Fibroblast of upper back skin (primary cell): ENCODE data around the gene PDE3B.
A peak's percentile ranks its signal among the peaks of the same experiment; 100 is the strongest.
"Not testable (repeated sequence)": the region's sequence is repeated elsewhere in the genome, so short reads cannot be mapped to it uniquely, and the experiment has no call there.

Experiments used
- DNase-seq: peaks from one replicate; pipeline ENCODE4 v3.0.0-alpha.2; 2013

The PDE3B gene

DNA sequence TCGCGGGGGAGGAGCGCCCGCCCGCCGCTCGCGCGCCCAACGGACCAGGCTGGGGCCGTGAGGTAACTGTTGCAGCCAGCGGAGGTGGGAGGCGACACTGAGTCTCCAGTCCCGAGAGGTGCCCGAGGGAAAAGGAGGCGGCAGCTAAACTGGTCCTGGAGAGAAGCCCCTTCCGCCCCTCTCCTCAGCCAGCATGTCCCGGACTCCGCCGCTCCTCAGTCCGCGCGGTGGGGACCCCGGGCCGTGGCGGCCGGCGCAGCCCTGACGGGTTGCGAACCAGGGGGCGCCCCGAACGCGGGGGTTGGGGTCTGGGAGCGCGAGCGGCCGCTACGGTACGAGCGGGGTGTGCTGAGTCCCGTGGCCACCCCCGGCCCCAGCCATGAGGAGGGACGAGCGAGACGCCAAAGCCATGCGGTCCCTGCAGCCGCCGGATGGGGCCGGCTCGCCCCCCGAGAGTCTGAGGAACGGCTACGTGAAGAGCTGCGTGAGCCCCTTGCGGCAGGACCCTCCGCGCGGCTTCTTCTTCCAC, at the start of gene PDE3B:
Gene PDE3B (plus strand): TSS at position 108 of the 529 bp plus-strand sequence. CDS start 272 bp downstream, at position 380.
- peak; percentile 23 for DNase-seq

DNA sequence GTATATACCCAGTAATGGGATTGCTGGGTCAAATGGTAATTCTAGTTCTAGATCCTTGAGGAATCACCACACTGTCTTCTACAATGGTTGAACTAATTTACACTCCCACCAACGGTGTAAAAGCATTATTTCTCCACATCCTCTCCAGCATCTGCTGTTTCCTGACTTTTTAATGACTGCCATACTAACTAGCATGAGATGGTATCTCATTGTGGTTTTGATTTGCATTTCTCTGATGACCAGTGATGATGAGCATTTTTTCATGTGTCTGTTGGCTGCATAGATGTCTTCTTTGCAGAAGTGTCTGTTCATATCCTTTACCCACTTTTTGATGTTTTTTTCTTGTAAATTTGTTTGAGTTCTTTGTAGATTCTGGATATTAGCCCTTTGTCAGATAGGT, 48.3 kb upstream of the PDE3B start:
- not testable (repeated sequence) for DNase-seq

DNA sequence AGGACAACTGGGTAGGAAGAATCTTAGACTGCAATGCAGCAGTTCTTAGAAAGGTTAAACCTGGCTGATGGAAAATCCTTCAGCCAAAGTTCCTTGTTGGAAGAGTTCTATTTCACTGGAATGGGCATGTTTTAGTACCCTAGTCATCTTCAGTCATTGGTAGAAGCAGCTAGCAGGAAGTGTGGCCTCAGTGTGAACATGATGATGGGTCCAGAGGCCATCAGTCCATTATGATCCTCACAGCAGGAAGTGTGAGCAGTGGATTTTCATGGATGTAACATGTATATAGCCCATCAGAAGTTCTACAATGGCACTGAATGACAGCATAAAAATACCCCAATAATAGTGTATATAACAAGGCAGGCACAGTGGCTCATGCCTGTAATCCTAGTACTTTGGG, 35.9 kb upstream of the PDE3B start:
- no peak for DNase-seq

DNA sequence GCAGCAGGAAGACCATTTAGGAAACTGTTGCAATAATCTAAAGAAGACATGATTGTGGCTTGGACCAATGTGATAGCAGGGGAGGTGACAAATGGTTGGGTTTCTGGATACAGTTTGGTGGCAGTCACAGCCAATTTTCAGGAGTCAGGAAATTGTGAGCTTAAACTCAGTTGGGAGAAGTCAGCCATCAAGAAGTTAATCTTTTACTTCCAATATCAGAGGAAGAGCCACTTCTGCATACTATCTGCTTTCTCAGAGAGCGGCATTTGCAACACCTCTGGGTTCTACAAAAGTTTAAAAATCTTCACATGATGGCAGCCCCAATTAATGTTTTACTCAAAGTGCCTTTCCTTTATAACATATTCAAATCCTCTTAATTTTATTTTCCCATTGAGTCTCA, 33.7 kb upstream of the PDE3B start:
- DNase-seq, result no peak

DNA sequence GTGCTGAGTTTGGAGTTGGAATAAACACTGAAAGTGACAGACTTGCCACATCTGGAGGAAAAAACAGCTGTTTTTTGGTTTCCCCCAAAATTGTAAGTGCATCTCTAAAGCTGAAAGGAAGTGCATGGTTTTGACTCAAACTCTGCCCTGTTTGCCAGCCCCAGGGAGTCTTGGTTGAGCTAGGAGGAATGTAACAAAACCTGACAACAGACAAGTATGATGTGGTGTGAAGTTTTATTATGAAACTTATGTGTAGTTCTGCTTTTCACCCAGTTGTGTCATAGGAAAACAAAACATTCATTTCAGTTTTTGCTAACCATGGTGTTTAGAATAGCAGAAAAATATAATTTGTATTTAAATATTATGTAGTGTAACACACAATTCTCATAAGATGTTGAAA, 31.7 kb upstream of the PDE3B start:
- DNase-seq, result no peak

DNA sequence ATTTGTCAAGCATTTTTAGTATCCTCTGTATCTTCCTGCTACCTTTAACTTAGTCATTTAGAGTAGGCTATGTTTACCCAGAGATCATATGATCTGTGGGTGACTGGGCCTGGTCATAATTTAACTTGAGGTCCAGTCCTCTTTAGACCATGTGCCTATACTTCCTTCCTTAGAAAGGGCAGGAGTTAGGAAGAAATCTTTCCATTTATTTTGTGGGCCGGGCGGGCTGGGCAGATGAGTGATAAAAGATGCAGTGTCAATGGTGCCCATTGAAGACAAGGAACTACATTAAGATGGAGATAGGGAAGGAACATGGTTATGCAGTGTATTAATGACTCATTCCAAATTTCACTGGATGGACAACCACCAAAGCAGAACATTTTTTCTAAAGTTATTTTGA, 30.9 kb upstream of the PDE3B start:
- DNase-seq, result no peak

DNA sequence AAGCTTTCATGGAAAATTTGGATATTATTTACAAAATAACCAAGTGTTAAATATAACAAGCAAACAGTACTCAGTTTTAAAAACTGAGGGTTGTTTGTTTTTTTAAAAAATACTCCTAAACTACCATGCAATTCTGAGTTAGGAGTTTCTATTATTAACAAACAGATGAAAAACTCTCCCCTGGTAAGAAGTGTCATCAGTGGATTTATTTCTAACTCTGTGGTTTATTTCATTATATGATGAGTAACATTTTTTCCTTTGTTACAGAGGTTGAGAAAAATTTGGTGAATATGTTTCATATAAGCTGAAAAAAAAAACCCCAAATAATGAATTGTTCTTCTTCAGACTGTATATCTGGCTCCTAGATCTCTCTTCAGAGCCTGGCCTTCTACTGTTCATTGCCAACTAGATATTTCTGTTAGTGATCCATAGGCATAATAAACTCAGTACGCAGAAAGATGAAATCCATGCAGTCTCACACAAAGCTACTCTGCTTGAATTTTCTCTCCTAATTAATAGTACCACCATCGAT, 29.4 kb upstream of the PDE3B start:
- no peak for DNase-seq

DNA sequence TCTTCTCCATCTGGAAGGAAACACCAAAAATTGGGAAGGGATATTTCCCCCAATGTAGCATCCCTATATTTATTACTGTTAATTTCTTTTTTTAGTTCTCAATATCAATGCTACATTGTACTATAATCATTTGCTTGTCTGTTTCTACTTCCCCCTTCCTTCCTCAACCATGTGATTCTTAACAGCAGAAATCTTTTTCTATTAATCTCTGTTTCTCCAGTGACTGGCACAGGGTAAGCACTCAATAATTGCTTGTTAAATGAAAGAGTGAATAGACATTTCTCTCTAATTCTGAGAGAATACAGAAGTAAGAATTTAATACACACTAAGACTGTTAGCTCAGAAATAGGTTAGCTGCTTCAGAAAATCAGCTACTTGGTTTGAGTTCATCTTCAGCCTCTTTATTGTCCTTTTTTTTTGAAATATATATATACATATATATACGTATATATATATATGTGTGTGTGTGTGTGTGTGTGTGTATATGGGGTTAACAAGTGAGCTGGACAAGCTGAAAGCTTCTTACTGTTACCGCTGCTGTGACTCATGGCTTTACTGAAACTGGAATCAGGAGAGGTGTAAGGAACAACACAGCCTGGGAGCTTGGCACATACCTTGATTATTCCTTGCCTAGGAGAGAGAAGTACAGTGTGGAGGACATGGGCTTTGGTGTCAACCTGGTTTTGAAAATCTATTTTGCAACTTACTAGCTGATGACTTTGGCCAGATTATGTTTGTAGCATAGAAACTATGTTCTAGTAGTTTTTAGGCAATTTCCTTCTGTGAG, 26.2 kb upstream of the PDE3B start:
- DNase-seq, result no peak

DNA sequence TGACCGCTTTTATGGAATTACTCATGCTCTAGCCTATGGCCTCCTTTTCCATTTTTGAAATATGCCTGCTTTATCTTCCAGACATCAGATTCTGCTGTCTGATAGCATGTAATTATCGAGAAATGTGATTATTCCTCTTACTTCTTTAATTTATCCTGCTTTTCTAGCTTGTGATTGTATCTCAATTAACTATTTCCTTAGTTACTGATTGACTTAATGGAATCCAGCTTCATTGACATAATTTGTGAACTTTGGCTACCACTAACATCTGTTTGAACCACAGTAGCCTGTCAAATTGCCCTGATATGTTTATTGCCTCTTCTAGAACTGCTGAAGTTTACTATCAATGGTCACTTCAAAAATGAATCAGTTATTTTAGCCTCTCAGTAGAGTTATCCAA, 25.5 kb upstream of the PDE3B start:
- DNase-seq, result no peak

DNA sequence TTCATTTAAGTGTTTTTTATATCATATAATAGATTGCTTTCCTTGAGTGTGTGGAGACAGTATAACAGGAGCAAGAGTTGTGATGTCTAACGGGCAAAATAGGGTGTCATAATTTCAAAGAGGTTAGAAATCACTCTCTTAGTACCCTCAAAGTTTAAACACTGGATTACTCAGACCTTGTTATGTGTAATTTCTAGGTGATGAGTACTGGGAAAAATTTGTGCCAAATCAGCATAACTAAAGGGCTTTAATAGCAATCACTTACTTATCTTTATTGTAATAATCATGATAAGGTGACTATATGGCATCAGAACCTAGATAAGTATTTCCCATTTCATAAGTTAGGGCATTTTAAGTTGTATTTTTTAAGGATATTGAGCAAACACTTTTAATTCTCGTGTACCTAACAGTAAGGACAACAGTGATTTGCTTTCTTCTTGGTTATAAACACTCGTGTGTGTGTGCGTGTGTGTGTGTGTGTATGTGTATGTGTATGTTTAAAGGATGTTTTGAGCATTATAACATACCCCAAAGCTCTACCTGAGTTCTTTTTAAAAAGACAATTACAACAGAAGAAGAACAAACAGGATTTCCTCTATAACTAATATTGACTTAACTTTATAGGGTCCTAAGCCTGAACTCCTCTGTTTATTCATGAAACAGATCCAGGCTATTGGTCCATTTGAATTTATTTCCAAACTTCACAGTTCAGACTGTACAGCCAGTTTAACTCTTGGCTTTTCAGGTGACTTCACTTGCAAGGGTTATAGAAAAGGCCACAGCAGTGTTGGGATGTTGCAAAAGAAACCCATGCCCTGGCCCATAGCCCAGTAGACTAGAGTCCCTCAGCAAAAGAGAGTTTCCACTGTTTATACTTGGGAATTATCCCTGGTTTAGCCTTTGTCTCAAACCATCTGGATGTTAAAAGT, 23.7 kb upstream of the PDE3B start:
- DNase-seq, result no peak

DNA sequence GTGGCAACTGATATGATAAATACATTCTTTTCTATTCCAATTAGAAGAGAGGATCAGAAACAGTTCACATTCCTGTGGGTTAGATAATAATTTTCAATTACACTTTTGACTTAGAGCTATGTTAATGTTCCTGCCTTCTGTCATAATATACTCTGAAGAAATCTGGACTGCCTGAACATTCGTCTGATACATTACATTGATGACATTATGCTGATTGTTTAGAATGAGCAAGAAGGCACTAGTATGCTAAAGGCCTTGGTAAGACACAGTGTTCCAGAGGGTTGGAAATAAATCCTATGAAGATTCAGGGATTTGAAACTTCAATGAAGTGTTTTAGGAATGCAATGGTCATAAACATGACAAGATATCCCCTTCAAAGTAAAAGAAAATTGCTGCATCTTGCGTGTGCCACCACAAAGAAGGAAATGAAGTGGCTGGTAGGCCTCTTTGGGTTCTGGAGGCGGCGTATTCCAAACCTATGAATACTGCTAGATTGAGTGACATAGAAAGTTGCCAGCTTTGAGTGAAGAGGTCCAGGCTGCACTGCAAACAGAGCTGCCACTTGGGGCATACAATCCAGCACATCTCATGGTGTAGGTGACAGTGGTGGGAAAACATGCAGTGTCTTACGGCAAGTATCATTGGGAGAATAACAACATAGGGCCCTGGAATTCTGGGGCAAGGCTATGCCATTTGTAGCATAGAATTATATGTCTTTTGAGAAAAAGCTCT, 21.2 kb upstream of the PDE3B start:
- no peak for DNase-seq

DNA sequence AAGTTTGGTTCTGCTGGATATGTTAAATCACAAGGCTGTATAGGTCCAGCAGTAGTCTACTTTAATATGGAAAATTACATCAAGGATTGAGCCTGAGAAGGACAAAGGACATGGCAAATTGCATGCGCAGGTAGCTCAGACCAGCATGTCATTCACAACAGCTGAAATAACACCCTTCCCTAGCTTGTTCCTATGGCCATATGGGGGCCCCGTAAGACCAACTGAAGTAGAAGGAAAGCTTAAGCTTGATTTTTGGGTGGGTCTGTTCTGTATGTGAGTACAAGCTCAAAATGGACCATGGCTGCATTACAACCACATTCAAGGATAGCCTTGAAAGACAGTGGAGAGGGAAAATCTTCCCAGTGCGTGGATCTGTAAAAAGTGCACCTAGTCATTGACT, 20.6 kb upstream of the PDE3B start:
- no peak for DNase-seq

DNA sequence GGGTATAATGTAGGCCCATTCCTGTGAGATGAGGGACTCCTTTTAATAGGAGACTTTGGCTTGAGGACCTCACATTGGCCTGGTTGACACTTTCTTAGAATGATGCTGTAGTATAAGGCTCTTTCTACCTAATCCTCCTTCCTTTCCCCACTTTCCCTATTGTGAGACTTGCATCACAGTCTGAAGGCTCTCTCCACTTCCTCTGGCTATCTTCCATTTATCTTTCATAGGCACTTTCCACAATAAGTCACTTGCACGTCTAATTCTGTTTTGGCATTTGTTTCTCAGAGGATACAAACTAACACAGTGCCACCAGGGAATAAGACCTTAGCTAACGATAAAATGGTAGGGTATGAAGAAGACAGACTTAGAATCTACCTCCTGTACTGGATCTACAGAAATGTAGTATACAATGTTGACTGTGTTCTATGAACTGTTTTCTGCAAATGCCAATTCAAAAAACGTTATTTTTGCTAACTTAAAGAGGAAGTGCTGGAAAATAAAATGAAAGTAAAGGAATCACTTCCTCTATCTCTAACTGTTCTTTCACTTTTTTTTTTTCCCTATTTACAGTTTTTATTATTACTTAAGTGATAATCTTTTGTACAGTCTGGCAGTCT, 17.9 kb upstream of the PDE3B start:
- no peak for DNase-seq

DNA sequence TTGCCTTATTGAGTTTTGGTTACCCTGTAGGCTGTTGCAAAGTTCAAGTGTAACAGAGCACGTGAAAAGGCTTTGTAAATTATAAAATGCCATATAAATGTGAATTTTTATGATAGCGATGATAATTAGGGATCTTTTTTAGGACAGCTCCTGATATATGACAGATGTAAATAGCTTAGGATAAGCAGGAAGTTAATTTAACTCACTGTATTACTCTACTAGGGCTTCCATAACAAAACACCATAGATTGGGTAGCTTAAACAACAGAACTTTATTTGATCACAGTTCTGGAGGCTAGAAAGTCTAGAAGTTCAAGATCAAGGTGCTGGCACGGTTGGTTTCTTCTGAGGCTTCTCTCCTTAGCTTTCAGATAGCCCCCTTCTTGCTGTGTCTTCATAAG, 17.0 kb upstream of the PDE3B start:
- no peak for DNase-seq

DNA sequence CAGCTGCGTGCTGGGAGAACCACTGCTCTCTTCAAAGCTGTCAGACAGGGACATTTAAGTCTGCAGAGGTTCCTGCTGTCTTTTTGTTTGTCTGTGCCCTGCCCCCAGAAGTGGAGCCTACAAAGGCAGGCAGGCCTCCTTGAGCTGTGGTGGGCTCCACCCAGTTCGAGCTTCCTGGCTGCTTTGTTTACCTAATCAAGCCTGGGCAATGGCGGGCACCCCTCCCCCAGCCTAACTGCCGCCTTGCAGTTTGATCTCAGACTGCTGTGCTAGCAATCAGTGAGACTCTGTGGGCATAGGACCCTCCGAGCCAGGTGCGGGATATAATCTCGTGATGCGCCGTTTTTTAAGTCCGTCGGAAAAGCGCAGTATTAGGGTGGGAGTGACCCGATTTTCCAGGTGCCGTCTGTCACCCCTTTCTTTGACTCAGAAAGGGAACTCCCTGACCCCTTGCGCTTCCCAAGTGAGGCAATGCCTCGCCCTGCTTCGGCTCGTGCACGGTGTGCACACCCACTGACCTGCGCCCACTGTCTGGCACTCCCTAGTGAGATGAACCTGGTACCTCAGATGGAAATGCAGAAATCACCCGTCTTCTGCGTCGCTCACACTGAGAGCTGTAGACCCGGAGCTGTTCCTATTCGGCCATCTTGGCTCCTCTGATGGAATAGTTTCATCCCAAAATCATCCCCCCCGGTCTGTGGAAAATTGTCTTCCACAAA, 9.9 kb upstream of the PDE3B start:
- DNase-seq, result not testable (repeated sequence)

DNA sequence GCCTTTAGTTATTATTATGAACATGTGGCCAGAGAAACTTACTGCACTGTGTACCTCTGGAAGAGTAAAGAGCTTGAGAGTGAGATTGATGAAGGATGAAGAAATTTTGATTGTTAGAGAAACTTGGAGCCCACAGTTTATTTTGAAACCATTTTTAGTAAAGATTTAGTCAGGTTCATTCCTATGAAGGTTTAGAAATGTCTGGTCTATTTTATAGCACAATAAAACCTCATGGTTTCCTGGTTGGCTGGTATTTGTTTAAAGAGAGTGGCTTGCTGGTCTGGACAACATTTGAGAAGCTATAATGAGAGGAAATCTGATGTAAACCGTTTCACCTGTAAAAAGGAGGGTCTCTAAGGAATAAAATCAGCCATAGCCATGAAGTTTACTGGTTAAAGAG, 8.8 kb upstream of the PDE3B start:
- DNase-seq, result no peak

DNA sequence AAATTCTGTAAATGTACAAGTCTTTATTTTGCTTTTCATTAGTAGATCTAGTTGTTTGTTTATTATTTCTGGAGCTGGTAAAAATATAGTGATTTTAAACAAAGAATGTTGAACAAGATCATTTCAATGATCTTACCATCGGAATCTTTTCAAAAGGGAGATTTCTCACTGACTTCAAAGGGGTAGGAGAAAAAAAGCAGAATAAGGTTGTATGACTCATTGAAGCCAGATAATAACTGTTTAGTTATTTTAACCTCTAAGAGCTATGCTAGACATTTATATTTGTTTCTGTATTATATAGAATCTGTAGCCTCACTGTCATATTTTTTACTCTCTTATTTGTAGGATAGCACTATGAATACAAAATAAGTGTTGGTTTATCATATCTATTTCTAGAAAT, 8.1 kb upstream of the PDE3B start:
- no peak for DNase-seq

DNA sequence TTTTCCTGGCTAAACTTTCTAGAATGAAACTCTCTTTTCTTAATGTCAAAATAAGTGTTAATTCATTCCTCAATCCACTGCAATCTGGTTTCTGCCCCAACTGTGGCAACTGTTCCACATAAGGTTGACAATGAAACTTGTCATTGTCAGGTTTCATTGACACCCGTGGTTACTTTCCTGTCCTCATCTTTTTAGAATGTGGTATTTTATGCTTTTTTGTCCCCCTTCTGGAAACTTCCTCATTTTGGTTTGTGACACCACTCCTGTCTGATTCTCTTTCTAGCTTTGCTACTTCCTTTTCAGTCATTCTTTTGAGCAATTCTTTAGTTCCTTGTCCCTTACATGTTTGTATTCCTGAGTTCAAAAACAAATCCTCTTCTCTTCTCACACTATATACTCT, 7.5 kb upstream of the PDE3B start:
- DNase-seq, result no peak

DNA sequence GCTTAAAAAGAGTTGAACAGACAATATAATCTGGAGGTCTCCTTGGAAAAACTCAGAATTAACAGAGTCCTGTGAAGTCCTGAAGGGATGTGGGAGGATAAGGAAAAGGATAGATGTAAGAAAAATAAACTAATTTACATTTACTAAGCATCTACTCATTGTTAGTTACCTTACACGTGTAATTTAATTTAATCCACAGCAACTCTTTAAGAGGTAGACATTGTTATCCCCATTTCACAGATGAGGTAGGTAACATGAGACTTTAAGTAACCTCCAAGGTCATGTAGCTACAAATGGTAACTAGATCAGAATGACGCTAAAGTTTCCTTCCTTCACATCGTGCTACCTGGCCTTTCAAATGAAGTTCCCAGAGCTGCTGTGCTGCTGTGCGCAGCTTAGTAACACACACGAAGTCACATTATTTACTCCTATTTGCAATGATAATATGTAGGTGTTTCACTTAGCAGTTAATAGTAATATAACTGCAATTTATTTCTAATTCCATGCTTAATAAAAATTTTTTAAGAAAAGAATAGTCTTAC, 5.7 kb upstream of the PDE3B start:
- DNase-seq, result no peak

DNA sequence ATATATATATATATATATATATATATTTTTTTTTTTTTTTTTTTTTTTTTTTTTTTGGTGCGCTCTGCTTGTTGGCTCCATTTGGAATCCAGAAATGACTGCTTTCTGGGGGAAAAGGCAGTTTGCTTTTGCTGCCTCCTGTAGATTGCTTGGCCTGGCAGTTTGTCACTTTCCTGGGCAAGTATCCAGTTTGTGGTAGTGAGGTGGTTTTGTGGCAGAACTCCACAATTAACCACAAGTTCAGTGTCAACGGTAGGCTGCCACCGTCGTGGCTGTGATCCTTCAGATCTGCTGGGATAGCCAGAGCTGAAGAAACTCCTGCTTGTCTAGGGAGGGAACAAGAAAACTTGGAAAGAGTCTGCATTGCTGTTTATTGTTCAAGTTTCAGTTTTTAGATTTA, 5.0 kb upstream of the PDE3B start:
- DNase-seq, result no peak

DNA sequence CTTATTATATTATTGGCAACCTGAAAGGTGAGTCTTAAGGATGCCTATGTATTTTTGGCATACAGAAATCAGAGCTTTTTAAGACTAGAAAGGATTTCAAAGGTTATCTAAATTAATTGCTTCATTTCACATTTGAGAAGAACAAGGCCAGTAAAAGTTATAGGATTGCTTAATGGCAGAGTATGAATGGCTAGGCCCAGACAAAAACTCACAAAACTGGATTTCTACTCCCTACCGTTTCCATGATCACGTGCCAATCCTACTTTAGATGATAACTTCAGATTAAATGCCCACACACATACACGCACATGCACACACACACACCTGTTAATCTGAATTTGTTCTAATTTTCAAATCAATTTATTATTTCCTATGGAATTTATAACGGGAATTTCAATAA, 1.8 kb upstream of the PDE3B start:
- DNase-seq, result no peak
